ENCODE results near the gene TTC3.

GRCh38 chr21:37062593-37062935, 10.5 kb upstream of the TTC3 start:
- TF ChIP-seq POLR2AphosphoS5 (IDR thresholded peaks at IDR 0.05; ENCODE audit: low read depth) (no peak), CTCF (IDR thresholded peaks at IDR 0.05; ENCODE audit: insufficient read depth, low read length) (no peak), GABPA (IDR thresholded peaks at IDR 0.05; ENCODE audit: low read depth) (no peak), SPI1 (IDR thresholded peaks at IDR 0.05; ENCODE audit: borderline replicate concordance, low read depth) (no peak)

Measured in HL-60 (cell line).